PC-9 (cell line): Measurements from ENCODE around the gene FAM163A. TPM values are rescaled to one million over a fixed set of nuclear protein-coding genes. Genes with fewer than 3 reads are reported as not detected.

ENCODE experiments used
- BruUV-seq: library from RNA; stranded (reverse); fragments of 400-500 nt; replicated peaks from 2 replicates; lab custom pipeline; 2021; lab: Mats Ljungman, UMichigan
- CTCF ChIA-PET: fragments of 300-600 bp; sonication (Branson Sonifier 250); formaldehyde crosslinking; loops from one replicate; lab custom pipeline; 2022; ENCODE audit warnings: antibody characterized with exemption; lab: Charles Lee
- POLR2A ChIA-PET: fragments of 300-600 bp; sonication (Branson Sonifier 250); formaldehyde crosslinking; loops from one replicate; lab custom pipeline; 2022; ENCODE audit warnings: antibody characterized with exemption; ENCODE audit not compliant: unreplicated experiment; lab: Charles Lee
- DNase-seq, 2 experiments: peaks; one replicate each; pipeline versions ENCODE4 v3.0.0 to v3.0.0-alpha.2; 2015 to 2022; ENCODE audit warnings: mixed read lengths in 1 of 2
- H2AFZ ChIP-seq: fragments of 200-600 bp; sonication (generic); 2 replicates; pipeline ENCODE4 v1.8.1; 2017; ENCODE audit warnings: antibody characterized with exemption
- H3F3A ChIP-seq: fragments of 200-600 bp; sonication (generic); 2 replicates; pipeline ENCODE4 v1.8.1; 2017; ENCODE audit warnings: antibody characterized with exemption, mild to moderate bottlenecking, low read depth; ENCODE audit not compliant: insufficient read depth
- H3K27ac ChIP-seq: fragments of 200-600 bp; sonication (generic); 2 replicates; pipeline ENCODE4 v1.6.1; 2016; ENCODE audit warnings: mixed run types
- H3K27me3 ChIP-seq: fragments of 200-600 bp; sonication (generic); 2 replicates; pipeline ENCODE4 v1.6.1; 2016; ENCODE audit warnings: low read depth, mixed run types; ENCODE audit not compliant: insufficient read depth
- H3K36me3 ChIP-seq: fragments of 200-600 bp; sonication (generic); 2 replicates; pipeline ENCODE4 v1.6.1; 2016; ENCODE audit warnings: low read depth, mixed run types
- H3K4me1 ChIP-seq: fragments of 200-600 bp; sonication (generic); replicated peaks from 2 replicates; pipeline ENCODE4 v1.6.1; 2016; ENCODE audit warnings: mixed run types; ENCODE audit not compliant: insufficient read depth
- H3K4me2 ChIP-seq: fragments of 200-600 bp; sonication (generic); 2 replicates; pipeline ENCODE4 v1.6.1; 2017; ENCODE audit warnings: mixed run types
- H3K4me3 ChIP-seq: fragments of 200-600 bp; sonication (generic); 2 replicates; pipeline ENCODE4 v1.6.1; 2016; ENCODE audit warnings: mixed run types
- H3K79me2 ChIP-seq: fragments of 200-600 bp; sonication (generic); 2 replicates; pipeline ENCODE4 v1.6.1; 2017; ENCODE audit warnings: low read depth, mixed run types
- H3K9me2 ChIP-seq: fragments of 200-600 bp; sonication (generic); 2 replicates; pipeline ENCODE4 v1.8.1; 2017; ENCODE audit warnings: mild to moderate bottlenecking; ENCODE audit not compliant: insufficient read depth
- H3K9me3 ChIP-seq: fragments of 200-600 bp; sonication (generic); 2 replicates; pipeline ENCODE4 v1.8.1; 2016; ENCODE audit warnings: low read depth; ENCODE audit not compliant: insufficient read depth
- H4K20me1 ChIP-seq: fragments of 200-600 bp; sonication (generic); 2 replicates; pipeline ENCODE4 v1.8.1; 2017; ENCODE audit not compliant: insufficient read depth
- EZH2 ChIP-seq: fragments of 200-600 bp; sonication (generic); IDR thresholded peaks from 2 replicates; pipeline ENCODE4 v1.8.0; 2017; ENCODE audit warnings: antibody characterized with exemption, low read depth
- intact Hi-C: fragments of 100-400 bp; cut with micrococcal nuclease; formaldehyde crosslinking; loops from one replicate; pipeline ENCODE4 v1.10.0; 2022; ENCODE audit not compliant: unreplicated experiment
- total RNA-seq: library from RNA; stranded (reverse); gene quantifications from 2 replicates; pipeline ENCODE4 v1.2.3, GENCODE V29; 2021
- TF ChIP-seq, protein P1 (sequence below): fragments of 200-600 bp; sonication (generic); conservative IDR thresholded peaks from 2 replicates; pipeline ENCODE4 v1.6.1; 2017; ENCODE audit warnings: mixed run types, antibody characterized with exemption, mild to moderate bottlenecking, moderate library complexity

FAM163A gene
- total RNA-seq, 1 experiment from 2014 or later: not detected

GRCh38 chr1:179760521-179760920 is 17.4 kb downstream of the FAM163A start:
- Histone ChIP-seq H3K9me3 (no peaks in the 10 kb centered on the region), H3K4me1 (no peaks in the 10 kb centered on the region), H3K9me2 (no peaks in the 10 kb centered on the region), H3K4me2 (no peak overlapping the region), H3K27me3 (peaks cover 28% of the 10 kb centered on the region), H3K36me3 (no peaks in the 10 kb centered on the region), H3K4me3 (no peak overlapping the region), H3K79me2 (no peaks in the 10 kb centered on the region), H2AFZ (no peak overlapping the region), H4K20me1 (no peaks in the 10 kb centered on the region), H3F3A (no peaks in the 10 kb centered on the region), H3K27ac (no peak overlapping the region)
- ChIA-PET POLR2A (no interaction called here), CTCF (no interaction called here)
- intact Hi-C loops: no loop called here
- no TSS peak for BruUV-seq
- TF ChIP-seq, protein P1, sequence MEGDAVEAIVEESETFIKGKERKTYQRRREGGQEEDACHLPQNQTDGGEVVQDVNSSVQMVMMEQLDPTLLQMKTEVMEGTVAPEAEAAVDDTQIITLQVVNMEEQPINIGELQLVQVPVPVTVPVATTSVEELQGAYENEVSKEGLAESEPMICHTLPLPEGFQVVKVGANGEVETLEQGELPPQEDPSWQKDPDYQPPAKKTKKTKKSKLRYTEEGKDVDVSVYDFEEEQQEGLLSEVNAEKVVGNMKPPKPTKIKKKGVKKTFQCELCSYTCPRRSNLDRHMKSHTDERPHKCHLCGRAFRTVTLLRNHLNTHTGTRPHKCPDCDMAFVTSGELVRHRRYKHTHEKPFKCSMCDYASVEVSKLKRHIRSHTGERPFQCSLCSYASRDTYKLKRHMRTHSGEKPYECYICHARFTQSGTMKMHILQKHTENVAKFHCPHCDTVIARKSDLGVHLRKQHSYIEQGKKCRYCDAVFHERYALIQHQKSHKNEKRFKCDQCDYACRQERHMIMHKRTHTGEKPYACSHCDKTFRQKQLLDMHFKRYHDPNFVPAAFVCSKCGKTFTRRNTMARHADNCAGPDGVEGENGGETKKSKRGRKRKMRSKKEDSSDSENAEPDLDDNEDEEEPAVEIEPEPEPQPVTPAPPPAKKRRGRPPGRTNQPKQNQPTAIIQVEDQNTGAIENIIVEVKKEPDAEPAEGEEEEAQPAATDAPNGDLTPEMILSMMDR: no peak
- TF ChIP-seq EZH2: no peak
- no peak for DNase-seq

- no peaks in the 10 kb centered on the region for H3K79me2 ChIP-seq
- no peak overlapping the region for H3K27ac ChIP-seq
- H3K36me3 ChIP-seq: no peaks in the 10 kb centered on the region
- CTCF ChIA-PET: no interaction called here
- no peak overlapping the region for H3K4me3 ChIP-seq
- POLR2A ChIA-PET: no interaction called here
- no TSS peak for BruUV-seq
- no peaks in the 10 kb centered on the region for H3K4me1 ChIP-seq
- H3K4me2 ChIP-seq: no peak overlapping the region
- intact Hi-C loops: no loop called here
- H3F3A ChIP-seq: no peaks in the 10 kb centered on the region
- peaks cover 28% of the 10 kb centered on the region for H3K27me3 ChIP-seq
- no peaks in the 10 kb centered on the region for H3K9me3 ChIP-seq
- H3K9me2 ChIP-seq: no peaks in the 10 kb centered on the region
- no peaks in the 10 kb centered on the region for H4K20me1 ChIP-seq
- no peak for DNase-seq
- no peak overlapping the region for H2AFZ ChIP-seq
- TF ChIP-seq, protein P1: no peak
- TF ChIP-seq EZH2: no peak
These were observed 18.2 kb downstream of the FAM163A start for GRCh38 chr1:179761296-179761695.

GRCh38 chr1:179761846-179762640 is 19.0 kb downstream of the FAM163A start:
- intact Hi-C loops: no loop called here
- POLR2A ChIA-PET: no interaction called here
- Histone ChIP-seq H3K36me3 (no peaks in the 10 kb centered on the region), H4K20me1 (no peaks in the 10 kb centered on the region), H3K9me2 (no peaks in the 10 kb centered on the region), H3K4me1 (no peaks in the 10 kb centered on the region), H3K9me3 (no peaks in the 10 kb centered on the region), H3K4me3 (no peak overlapping the region), H3K27me3 (peaks cover 28% of the 10 kb centered on the region), H2AFZ (no peak overlapping the region), H3K4me2 (no peak overlapping the region), H3F3A (no peaks in the 10 kb centered on the region), H3K27ac (no peak overlapping the region), H3K79me2 (no peaks in the 10 kb centered on the region)
- DNase-seq: no peak
- CTCF ChIA-PET: interaction anchor here (0.6 kb wide), 1 partner anchor 51 kb away, joined by 4 read pairs; no protein-coding TSS in a partner anchor
- no TSS peak for BruUV-seq
- no peak for TF ChIP-seq EZH2
- TF ChIP-seq, protein P1: no peak
